Panc1 (cell line): ENCODE measurements around the gene SVIL. TPM values are rescaled to one million over a fixed set of nuclear protein-coding genes. Genes with fewer than 3 reads are reported as not detected.
"Not testable (repeated sequence)": the region's sequence is repeated elsewhere in the genome, so short reads cannot be mapped to it uniquely, and the experiment has no call there.

Experiments
- ATAC-seq: fragments of 200-7000 bp; cut with Tn5 transposase; 2 replicates; pipeline ENCODE4 v1.9.1; 2020; ENCODE audit warnings: mild to moderate bottlenecking, moderate library complexity
- BruUV-seq: library from RNA; stranded (reverse); fragments of 400-500 nt; replicated peaks from 2 replicates; lab custom pipeline; 2021; lab: Mats Ljungman, UMichigan
- CTCF ChIA-PET: fragments of 300-600 bp; sonication (Branson Sonifier 250); formaldehyde crosslinking; loops from one replicate; lab custom pipeline; 2022; ENCODE audit warnings: antibody characterized with exemption; lab: Charles Lee
- POLR2A ChIA-PET: fragments of 300-600 bp; sonication (Branson Sonifier 250); formaldehyde crosslinking; loops from one replicate; lab custom pipeline; 2022; ENCODE audit warnings: antibody characterized with exemption; lab: Charles Lee
- DNase-seq: peaks from one replicate; pipeline ENCODE4 v3.0.0-alpha.2; 2010; ENCODE audit warnings: low read depth, low spot score
- H3K27ac ChIP-seq: 2 replicates; pipeline ENCODE4 v1.5.1; 2011; ENCODE audit warnings: mild to moderate bottlenecking, low read length, inconsistent platforms
- H3K27me3 ChIP-seq: fragments of 200-500 bp; sonication (Bioruptor generic); 2 replicates; pipeline ENCODE4 v1.6.0; 2014; ENCODE audit warnings: low read length, inconsistent platforms; ENCODE audit not compliant: control insufficient read depth, insufficient read depth
- H3K36me3 ChIP-seq: fragments of 200-500 bp; sonication (Bioruptor generic); 2 replicates; pipeline ENCODE4 v1.5.1; 2014; ENCODE audit warnings: inconsistent platforms, mild to moderate bottlenecking, low read length, moderate library complexity; ENCODE audit not compliant: control insufficient read depth, insufficient read depth
- H3K4me1 ChIP-seq: 2 replicates; pipeline ENCODE4 v1.5.1; 2011; ENCODE audit warnings: inconsistent platforms, mild to moderate bottlenecking, low read length, moderate library complexity; ENCODE audit not compliant: control insufficient read depth, insufficient read depth
- H3K4me3 ChIP-seq, 2 experiments: 2 replicates each; pipeline ENCODE4 v1.5.1; 2011 to 2012; ENCODE audit warnings: low read depth in 2 of 2, low read length in 2 of 2, mild to moderate bottlenecking in 2 of 2, inconsistent platforms in 1 of 2, moderate library complexity in 1 of 2
- H3K9me3 ChIP-seq: fragments of 200-500 bp; sonication (Bioruptor generic); 2 replicates; pipeline ENCODE4 v1.5.1; 2014; ENCODE audit warnings: low read depth, mild to moderate bottlenecking, inconsistent platforms, low read length, moderate library complexity; ENCODE audit not compliant: control insufficient read depth, insufficient read depth
- POLR2AphosphoS5 ChIP-seq: IDR thresholded peaks from 2 replicates; pipeline ENCODE4 v1.6.1; 2012; ENCODE audit warnings: mild to moderate bottlenecking, low read depth, low read length, moderate library complexity
- SIN3A ChIP-seq: IDR thresholded peaks from 2 replicates; pipeline ENCODE4 v1.6.1; 2012; ENCODE audit warnings: low read depth, mild to moderate bottlenecking, low read length, moderate library complexity, borderline replicate concordance; ENCODE audit not compliant: insufficient read depth
- TCF7L2 ChIP-seq: IDR thresholded peaks from 2 replicates; pipeline ENCODE4 v1.6.1; 2011; ENCODE audit warnings: mild to moderate bottlenecking, low read depth, low read length, inconsistent platforms
- in situ Hi-C: cut with HindIII; loops from 2 replicates; pipeline ENCODE4 v1.10.0; 2016; ENCODE audit warnings: low sequenced_read_pairs, low pct_unique_long_range_greater_than_20kb
- intact Hi-C: fragments of 100-400 bp; cut with micrococcal nuclease; formaldehyde crosslinking; loops from one replicate; pipeline ENCODE4 v1.10.0; 2022; ENCODE audit not compliant: unreplicated experiment
- total RNA-seq: library from RNA; stranded (reverse); gene quantifications from one replicate; pipeline ENCODE4 v1.2.1, GENCODE V29; 2021; ENCODE audit not compliant: unreplicated experiment
- TF ChIP-seq, protein P1 (sequence below), 2 experiments: IDR thresholded peaks; 2 replicates each; pipeline ENCODE4 v1.6.1; 2011 to 2012; ENCODE audit warnings: low read depth in 2 of 2, control low read depth in 1 of 2, low read length in 1 of 2, mild to moderate bottlenecking in 1 of 2, moderate library complexity in 1 of 2; ENCODE audit not compliant: insufficient read depth in 1 of 2
- TF ChIP-seq, protein P2 (sequence below): fragments of 450-650 bp; IDR thresholded peaks from 2 replicates; pipeline ENCODE4 v1.5.1; 2017; ENCODE audit warnings: mild to moderate bottlenecking

The SVIL gene
- total RNA-seq, 1 experiment from 2014 or later = 72.8 TPM

DNA sequence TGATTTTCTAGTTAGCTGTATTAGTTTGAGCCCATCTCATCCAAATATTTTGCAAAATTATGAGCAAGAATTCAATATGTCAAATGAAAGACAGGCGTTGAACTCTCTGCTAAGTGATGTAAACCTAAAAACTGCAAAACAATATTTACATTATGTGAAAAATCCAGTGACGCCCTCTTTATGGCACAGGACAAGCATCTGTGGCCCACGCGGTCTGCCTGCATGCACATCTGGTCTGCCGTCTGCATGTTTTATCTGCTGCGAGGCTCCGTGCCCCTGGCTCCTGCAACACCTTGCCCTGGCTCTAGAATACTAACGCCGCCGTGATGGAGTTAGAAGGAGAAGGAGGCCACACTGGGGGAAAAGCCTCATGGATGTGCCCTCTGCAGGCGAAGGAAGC lies 142.0 kb downstream of the SVIL start:
- Histone ChIP-seq H3K27ac (no peak overlapping the region), H3K4me3 (no peak overlapping the region), H3K27me3 (no peaks in the 10 kb centered on the region), H3K9me3 (no peaks in the 10 kb centered on the region), H3K36me3 (no peaks in the 10 kb centered on the region; the same call in 1 of the 2 replicates), H3K4me1 (no peaks in the 10 kb centered on the region)
- no peak for DNase-seq
- ChIA-PET POLR2A (no interaction called here), CTCF (no interaction called here)
- no TSS peak for BruUV-seq
- ATAC-seq = no peak
- TF ChIP-seq, protein P1, sequence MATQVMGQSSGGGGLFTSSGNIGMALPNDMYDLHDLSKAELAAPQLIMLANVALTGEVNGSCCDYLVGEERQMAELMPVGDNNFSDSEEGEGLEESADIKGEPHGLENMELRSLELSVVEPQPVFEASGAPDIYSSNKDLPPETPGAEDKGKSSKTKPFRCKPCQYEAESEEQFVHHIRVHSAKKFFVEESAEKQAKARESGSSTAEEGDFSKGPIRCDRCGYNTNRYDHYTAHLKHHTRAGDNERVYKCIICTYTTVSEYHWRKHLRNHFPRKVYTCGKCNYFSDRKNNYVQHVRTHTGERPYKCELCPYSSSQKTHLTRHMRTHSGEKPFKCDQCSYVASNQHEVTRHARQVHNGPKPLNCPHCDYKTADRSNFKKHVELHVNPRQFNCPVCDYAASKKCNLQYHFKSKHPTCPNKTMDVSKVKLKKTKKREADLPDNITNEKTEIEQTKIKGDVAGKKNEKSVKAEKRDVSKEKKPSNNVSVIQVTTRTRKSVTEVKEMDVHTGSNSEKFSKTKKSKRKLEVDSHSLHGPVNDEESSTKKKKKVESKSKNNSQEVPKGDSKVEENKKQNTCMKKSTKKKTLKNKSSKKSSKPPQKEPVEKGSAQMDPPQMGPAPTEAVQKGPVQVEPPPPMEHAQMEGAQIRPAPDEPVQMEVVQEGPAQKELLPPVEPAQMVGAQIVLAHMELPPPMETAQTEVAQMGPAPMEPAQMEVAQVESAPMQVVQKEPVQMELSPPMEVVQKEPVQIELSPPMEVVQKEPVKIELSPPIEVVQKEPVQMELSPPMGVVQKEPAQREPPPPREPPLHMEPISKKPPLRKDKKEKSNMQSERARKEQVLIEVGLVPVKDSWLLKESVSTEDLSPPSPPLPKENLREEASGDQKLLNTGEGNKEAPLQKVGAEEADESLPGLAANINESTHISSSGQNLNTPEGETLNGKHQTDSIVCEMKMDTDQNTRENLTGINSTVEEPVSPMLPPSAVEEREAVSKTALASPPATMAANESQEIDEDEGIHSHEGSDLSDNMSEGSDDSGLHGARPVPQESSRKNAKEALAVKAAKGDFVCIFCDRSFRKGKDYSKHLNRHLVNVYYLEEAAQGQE (IDR thresholded peaks at IDR 0.05; ENCODE audit: insufficient read depth in 1 of 2, low read depth in 2 of 2, low read length in 1 of 2) = no peak
- no peak for TF ChIP-seq TCF7L2
- no peak for TF ChIP-seq POLR2AphosphoS5
- TF ChIP-seq, protein P2, sequence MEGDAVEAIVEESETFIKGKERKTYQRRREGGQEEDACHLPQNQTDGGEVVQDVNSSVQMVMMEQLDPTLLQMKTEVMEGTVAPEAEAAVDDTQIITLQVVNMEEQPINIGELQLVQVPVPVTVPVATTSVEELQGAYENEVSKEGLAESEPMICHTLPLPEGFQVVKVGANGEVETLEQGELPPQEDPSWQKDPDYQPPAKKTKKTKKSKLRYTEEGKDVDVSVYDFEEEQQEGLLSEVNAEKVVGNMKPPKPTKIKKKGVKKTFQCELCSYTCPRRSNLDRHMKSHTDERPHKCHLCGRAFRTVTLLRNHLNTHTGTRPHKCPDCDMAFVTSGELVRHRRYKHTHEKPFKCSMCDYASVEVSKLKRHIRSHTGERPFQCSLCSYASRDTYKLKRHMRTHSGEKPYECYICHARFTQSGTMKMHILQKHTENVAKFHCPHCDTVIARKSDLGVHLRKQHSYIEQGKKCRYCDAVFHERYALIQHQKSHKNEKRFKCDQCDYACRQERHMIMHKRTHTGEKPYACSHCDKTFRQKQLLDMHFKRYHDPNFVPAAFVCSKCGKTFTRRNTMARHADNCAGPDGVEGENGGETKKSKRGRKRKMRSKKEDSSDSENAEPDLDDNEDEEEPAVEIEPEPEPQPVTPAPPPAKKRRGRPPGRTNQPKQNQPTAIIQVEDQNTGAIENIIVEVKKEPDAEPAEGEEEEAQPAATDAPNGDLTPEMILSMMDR = no peak
- TF ChIP-seq SIN3A = no peak
- in situ Hi-C loops = no loop called here
- intact Hi-C loops = no loop called here

DNA sequence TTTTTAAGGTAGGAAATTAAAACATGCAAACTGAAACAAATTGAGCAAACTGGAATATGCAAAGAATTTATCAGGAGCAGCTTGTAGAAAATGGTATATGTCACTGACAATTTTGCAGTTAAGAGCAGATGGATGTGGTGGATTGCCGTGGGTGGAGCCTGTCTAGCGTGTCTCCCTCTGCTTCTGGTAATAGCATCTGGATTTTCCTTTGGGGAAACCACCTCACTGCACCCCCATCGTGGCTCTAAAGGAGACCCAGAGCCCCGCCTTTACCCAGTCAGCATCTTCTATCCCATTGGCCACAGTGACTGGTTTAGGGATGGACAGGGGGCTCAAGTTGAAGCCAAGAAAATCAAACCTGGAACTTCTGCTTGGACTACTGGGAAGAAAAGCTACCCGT lies 142.9 kb downstream of the SVIL start:
- intact Hi-C loops = no loop called here
- POLR2A ChIA-PET = no interaction called here
- CTCF ChIA-PET = no interaction called here

DNA sequence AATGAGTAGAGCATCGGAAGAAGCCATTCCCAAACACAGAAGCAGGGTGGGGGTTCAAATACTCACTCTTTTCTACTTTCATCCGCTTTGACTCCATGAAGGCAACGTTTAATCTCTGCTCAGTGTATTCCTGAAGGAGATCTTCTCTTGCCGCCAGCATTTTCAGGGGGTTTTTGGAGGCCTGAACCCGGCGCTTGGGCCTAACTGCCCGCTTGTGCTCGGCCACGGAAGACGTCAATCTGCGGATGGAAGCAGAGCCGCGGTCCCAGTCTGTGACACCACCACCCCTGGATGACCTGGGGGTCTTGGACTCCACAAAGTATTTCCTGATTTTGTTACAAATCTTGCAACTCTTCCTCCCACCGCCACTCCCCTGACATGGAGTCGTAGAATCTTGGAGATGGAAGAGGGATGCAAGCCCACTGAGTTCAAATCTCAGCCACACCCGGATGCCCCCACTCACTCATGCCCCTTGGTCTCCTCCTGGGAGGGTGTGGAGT lies 143.9 kb downstream of the SVIL start:
- CTCF ChIA-PET, BruUV-seq, H3K27ac ChIP-seq, POLR2A ChIA-PET, H3K9me3 ChIP-seq, in situ Hi-C loops, H3K36me3 ChIP-seq, H3K4me3 ChIP-seq, ATAC-seq, H3K4me1 ChIP-seq, H3K27me3 ChIP-seq, intact Hi-C loops, DNase-seq: not testable (repeated sequence)

More for the DNA sequence above, 142.9 kb downstream of the SVIL start:
- Histone ChIP-seq H3K9me3 (no peaks in the 10 kb centered on the region), H3K27me3 (no peaks in the 10 kb centered on the region), H3K4me3 (no peak overlapping the region), H3K27ac (no peak overlapping the region), H3K4me1 (no peaks in the 10 kb centered on the region), H3K36me3 (no peaks in the 10 kb centered on the region; the same call in 1 of the 2 replicates)
- in situ Hi-C loops = no loop called here
- BruUV-seq = no TSS peak
- TF ChIP-seq POLR2AphosphoS5 (no peak), TCF7L2 (no peak), SIN3A (no peak)
- TF ChIP-seq, protein P2 = no peak
- TF ChIP-seq, protein P1 (IDR thresholded peaks at IDR 0.05; ENCODE audit: insufficient read depth in 1 of 2, low read depth in 2 of 2, low read length in 1 of 2) = no peak
- ATAC-seq (no peak), DNase-seq (no peak)
